Measurements from ENCODE around the gene RTP3. TPM values are rescaled to one million over a fixed set of nuclear protein-coding genes. Genes with fewer than 3 reads are reported as not detected.

The RTP3 gene
- total RNA-seq, 2 experiments from 2014 or later: not detected

GRCh38 chr3:46508850-46509591 is 11.2 kb downstream of the RTP3 start:
- Mint-ChIP-seq H3K4me1 (ENCODE audit: low read depth) (peaks cover 10% of the 10 kb centered on the region), H3K9me3 (peaks cover 2% of the 10 kb centered on the region), H3K4me3 (no peak overlapping the region), H3K27me3 (no peaks in the 10 kb centered on the region), H3K36me3 (ENCODE audit: low read depth) (no peaks in the 10 kb centered on the region), H3K27ac (no peak overlapping the region)
- DNase-seq (no peak), ATAC-seq (no peak)
- ChIA-PET CTCF (interaction anchor here (1.3 to 2.1 kb wide), 2 partner anchors 20 to 49 kb away, joined by 3 to 9 read pairs; no protein-coding TSS in a partner anchor), POLR2A (interaction anchor here (0.7 to 1.1 kb wide), 2 partner anchors 12 to 440 kb away, joined by 3 read pairs; no protein-coding TSS in a partner anchor)
- intact Hi-C loops (cut with micrococcal nuclease): no loop called here
- no peak for TF ChIP-seq CTCF (IDR thresholded peaks at IDR 0.05)

GRCh38 chr3:46509661-46510187 is 11.9 kb downstream of the RTP3 start:
- no peak for TF ChIP-seq CTCF (IDR thresholded peaks at IDR 0.05)
- intact Hi-C loops (cut with micrococcal nuclease): no loop called here
- ChIA-PET POLR2A (interaction anchor here (0.7 to 1.1 kb wide), 2 partner anchors 11 to 439 kb away, joined by 3 read pairs; no protein-coding TSS in a partner anchor), CTCF (interaction anchor here (1.3 to 2.1 kb wide), 2 partner anchors 21 to 49 kb away, joined by 3 to 9 read pairs; no protein-coding TSS in a partner anchor)
- no peak for ATAC-seq
- no peak for DNase-seq
- Mint-ChIP-seq H3K36me3 (ENCODE audit: low read depth) (no peaks in the 10 kb centered on the region), H3K4me1 (ENCODE audit: low read depth) (peaks cover 8% of the 10 kb centered on the region), H3K4me3 (no peak overlapping the region), H3K9me3 (peaks cover 2% of the 10 kb centered on the region), H3K27me3 (no peaks in the 10 kb centered on the region), H3K27ac (no peak overlapping the region)

- H3K4me3 Mint-ChIP-seq: no peak overlapping the region
- TF ChIP-seq CTCF (IDR thresholded peaks at IDR 0.05): no peak
- POLR2A ChIA-PET: interaction anchor here (0.7 to 0.9 kb wide), 2 partner anchors 13 to 27 kb away, joined by 3 read pairs; no protein-coding TSS in a partner anchor
Measured at GRCh38 chr3:46512191-46512749, 14.5 kb downstream of the RTP3 start.

GRCh38 chr3:46516521-46516920 is 18.7 kb downstream of the RTP3 start:
- DNase-seq (no peak), ATAC-seq (no peak)
- Mint-ChIP-seq H3K27ac (no peak overlapping the region), H3K4me3 (no peak overlapping the region), H3K4me1 (ENCODE audit: low read depth) (no peaks in the 10 kb centered on the region), H3K9me3 (no peaks in the 10 kb centered on the region), H3K27me3 (no peaks in the 10 kb centered on the region), H3K36me3 (ENCODE audit: low read depth) (no peaks in the 10 kb centered on the region)
- intact Hi-C loops (cut with micrococcal nuclease): no loop called here
- CTCF ChIA-PET: interaction anchor here (0.9 to 3.4 kb wide), 2 partner anchors 9 to 28 kb away, joined by 4 to 24 read pairs; no protein-coding TSS in a partner anchor
- POLR2A ChIA-PET: interaction anchor here (0.6 kb wide), 1 partner anchor 16 kb away, joined by 4 read pairs; no protein-coding TSS in a partner anchor
- no peak for TF ChIP-seq CTCF (IDR thresholded peaks at IDR 0.05)

More at GRCh38 chr3:46512191-46512749, 14.5 kb downstream of the RTP3 start:
- Mint-ChIP-seq H3K27ac (no peak overlapping the region), H3K36me3 (ENCODE audit: low read depth) (no peaks in the 10 kb centered on the region), H3K4me1 (ENCODE audit: low read depth) (no peaks in the 10 kb centered on the region), H3K9me3 (no peaks in the 10 kb centered on the region), H3K27me3 (no peaks in the 10 kb centered on the region)
- ATAC-seq (no peak), DNase-seq (no peak)
- CTCF ChIA-PET: interaction anchor here (1.5 to 3.0 kb wide), 2 partner anchors 16 to 23 kb away, joined by 3 to 15 read pairs; no protein-coding TSS in a partner anchor
- intact Hi-C loops (cut with micrococcal nuclease): no loop called here

Measured in activated CD8-positive, alpha-beta T cell treated with anti-CD3 and anti-CD28 coated beads for 36 hours (primary cell).